NCI-H1048 (cell line): ENCODE data around the gene ME3.

Source experiments
- DNase-seq: peaks from one replicate; lab custom pipeline; 2025; lab: John Stamatoyannopoulos, UW

Gene ME3

DNA sequence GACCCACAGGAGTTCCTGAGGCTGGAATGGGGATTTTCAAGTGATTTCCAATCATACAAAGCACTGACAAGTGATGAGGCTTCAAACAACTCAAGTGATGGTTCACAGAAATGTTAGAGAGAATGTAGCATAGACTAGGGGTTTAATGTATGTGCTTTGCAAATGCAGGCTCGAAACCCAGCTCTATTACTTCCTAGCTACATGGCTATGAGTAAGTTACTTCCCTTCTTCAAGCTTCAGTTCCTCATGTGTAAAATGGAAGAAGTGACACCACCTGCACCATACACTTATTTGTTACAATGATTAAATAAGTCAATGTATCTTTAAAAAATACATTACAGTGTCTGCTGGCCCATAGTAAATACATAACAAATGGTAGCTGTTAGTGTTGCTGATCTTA, 158.0 kb downstream of the ME3 start:
- DNase-seq = no peak

DNA sequence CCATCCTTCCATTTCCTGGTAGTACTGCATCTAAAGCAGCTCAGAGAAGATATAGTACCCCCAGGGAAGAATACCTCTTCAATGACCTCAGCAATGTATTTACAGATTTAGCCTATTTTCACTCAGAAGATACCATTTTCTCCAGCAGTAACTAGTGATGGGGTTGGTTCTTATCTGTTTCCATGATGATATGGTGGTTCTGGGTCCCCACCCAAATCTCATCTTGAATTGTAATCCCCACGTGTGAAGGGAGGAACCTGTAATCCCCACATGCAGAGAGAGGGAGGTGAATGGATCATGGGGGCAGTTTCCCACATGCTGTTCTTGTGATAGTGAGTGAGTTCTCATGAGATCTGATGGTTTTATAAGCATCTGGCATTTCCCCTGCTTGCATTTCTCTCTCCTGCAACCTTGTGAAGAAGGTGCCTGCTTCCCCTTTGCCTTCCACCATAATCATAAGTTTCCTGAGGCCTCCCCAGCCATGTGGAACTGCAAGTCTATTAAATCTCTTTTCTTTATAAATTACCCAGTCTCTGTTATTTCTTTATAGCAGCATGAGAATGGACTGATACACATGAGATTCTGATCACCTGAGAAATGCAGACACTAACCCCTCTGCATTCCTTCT, 158.6 kb downstream of the ME3 start:
- no peak for DNase-seq

DNA sequence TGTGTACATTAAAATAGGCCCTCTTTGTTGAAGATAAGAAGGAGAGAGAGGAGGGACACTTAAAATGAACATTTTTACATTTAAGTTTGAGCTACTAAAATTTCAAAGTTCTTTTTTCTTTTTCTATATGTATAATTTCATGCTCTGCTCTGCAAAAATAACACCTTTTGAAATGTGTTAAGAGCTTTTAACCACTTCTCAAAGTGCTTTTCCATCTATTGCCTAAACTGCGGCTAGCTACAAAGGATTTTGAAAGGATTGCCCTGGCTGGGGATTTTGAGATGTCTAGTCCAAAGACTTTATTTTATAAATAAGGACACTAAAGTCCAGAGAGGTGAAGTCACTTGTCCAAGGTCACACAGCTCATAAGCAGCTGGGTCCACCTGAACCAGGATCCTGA, 159.3 kb downstream of the ME3 start:
- no peak for DNase-seq

DNA sequence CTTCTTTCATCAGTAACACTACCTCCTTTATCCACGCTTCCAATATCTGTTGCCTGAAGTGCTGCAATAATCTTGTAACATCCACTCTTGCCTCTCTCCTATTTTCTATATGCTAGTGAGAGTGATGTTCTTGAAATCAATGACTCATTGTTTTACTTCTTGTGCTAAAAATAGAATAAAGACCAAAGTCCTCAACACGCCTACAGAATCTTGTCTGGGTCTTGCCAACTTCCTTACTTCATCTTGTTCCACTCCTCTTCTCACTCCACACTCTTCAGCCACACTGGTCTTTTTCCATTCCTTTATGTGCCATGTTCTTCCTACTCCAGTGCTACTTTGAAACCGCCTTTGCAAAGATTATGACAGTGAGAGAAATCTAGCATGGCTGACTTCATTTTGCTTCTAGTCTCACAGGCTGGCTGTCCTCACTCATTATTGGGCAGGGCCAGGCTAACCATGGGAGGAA, 161.3 kb downstream of the ME3 start:
- no peak for DNase-seq

GRCh38 chr11:86510674-86511073, 161.7 kb downstream of the ME3 start:
- no peak for DNase-seq

DNA sequence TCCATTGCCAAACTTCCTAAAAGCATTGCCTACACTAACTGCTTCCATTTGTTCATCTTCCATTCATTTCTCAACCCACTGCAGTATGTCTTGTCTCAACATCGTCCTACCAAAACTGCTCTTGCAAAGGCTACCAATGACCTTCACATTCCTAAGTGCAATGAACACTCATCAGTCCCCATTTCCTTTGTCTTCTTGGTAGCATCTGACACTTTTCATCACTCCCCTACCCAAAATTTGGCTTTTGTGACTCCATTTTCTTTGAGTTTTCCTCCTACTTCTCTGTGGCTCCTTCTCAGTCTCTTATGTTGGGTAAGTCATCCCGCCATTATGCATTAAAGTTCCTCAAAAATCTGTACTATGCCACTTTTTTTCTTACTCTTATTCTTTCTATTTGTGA, 162.3 kb downstream of the ME3 start:
- no peak for DNase-seq

DNA sequence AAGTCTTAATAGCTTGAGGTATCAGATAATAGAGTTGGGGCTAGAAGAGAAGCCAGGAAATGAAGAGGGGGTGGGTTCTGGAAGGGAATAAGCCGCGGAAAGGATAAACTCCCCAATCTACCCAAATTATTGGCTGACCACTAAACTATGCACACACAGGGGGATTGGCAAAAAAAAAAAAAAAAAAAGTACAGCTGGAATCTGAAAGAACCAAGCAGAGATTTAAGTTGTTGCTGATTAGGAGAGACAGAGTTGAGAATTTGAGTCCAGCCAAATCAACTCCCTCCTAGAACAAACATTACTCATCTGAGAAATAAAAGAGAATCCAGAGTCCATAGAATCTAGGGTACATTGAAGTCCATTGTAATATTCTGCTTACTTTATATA, 162.8 kb downstream of the ME3 start:
- DNase-seq = no peak

DNA sequence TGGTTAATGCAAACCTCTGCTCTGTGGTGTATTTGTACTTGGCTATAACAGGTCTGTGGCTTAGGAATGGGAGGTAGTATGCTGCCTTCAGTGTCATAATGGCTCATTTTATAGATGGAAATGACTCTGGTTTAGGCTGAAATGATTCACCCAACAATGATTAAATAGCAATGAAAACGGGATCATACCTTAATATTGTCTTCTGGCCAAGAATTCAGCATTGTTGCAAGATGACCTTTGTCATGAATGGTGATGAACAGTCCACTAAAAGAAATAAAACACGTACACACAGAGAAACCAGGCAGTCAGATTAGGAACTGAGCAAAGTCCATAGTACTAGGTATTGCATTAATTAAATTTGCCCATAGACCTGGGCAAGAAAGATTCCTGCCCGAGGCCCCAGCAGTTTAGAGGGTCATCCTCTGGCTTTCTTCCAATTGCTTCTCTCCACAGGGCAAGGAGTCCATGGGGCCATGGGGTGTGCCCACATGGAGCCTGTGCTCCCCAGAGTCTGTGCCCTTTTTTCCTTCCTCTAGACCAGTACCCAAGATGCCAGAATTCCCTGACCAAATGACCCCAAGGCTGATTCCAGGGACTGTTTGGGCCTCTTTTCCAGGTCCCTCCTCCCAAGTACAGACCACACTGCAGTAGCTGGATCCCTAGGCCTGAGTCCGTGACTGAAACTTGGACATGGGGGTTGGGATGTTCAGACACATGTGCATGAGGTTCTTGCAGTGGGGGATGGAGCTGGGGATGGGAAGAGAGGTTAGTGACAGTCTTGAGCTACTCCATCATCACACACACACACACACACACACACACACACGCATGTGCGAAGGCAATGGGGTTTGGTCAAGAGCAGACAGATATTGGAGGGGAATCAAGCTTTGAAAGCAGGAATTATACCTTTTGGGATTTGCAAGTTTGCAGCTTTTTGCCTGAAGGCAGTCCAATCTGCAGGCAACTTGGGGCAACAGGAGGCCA, 163.5 kb downstream of the ME3 start:
- DNase-seq = no peak

GRCh38 chr11:86507249-86507845, 165.1 kb downstream of the ME3 start:
- no peak for DNase-seq

- no peak for DNase-seq
Observed at GRCh38 chr11:86506235-86506634, 166.2 kb downstream of the ME3 start.

DNA sequence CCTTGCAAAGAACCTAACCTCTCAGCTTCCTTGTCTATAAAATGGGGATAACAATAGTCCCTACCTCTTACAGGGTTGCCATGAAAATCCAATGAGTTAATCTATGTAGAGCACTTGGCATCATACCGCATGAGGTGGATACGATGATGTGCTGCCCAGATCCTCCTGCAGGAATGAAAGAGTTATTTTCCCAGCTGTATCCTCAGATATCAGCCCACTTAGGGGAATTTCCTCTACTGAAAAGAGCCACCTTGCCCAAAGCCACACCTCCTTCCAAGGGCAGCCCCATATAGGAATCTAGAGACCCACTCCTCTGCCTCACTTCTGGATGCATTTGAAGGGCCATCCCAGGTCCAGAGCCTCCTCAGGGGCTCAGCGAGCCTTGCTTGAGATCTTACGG, 169.3 kb downstream of the ME3 start:
- no peak for DNase-seq

GRCh38 chr11:86502137-86502642, 170.2 kb downstream of the ME3 start:
- DNase-seq = no peak

GRCh38 chr11:86500500-86501140, 171.8 kb downstream of the ME3 start:
- no peak for DNase-seq

GRCh38 chr11:86499723-86500129, 172.7 kb downstream of the ME3 start:
- no peak for DNase-seq

- DNase-seq = no peak
Observed at GRCh38 chr11:86497836-86498235, 174.6 kb downstream of the ME3 start.

DNA sequence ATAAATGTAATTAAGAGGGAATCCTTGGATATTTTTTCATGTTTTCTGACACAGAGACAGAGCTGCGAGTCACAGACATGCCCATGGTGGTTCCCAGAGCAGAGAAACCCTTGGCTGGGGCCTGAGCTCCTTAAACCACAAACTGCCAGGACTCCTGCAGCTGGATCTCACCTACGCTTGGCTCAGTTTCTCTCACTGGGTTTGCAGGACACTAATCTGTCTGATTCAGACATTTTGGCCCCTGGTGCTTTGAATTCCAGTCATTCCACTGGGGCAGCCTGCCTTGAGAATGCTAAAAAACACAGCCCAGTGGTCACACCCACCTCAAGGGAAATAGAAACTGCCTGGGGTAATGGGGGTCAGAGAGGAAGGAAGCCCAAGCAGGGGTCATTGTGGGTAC, 175.1 kb downstream of the ME3 start:
- no peak for DNase-seq

DNA sequence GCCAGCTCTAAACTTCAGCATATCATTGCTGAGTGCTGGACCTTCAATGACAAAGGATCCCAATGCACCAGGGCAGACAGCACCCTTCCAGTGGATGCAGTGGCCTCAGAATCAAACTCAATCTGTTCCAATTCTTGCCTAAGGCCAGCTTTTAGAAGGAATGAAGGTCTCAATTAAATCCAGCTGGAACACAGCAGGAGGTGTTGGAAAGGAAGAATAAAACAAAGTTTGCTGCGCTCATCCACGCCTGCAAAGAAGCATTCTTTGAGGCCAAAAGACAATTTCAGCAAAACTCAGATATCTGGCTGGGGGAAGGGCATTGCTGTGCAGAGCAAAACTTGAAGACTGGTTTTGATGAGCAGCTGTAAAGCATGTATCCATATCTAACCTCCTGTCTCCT, 177.1 kb downstream of the ME3 start:
- no peak for DNase-seq

DNA sequence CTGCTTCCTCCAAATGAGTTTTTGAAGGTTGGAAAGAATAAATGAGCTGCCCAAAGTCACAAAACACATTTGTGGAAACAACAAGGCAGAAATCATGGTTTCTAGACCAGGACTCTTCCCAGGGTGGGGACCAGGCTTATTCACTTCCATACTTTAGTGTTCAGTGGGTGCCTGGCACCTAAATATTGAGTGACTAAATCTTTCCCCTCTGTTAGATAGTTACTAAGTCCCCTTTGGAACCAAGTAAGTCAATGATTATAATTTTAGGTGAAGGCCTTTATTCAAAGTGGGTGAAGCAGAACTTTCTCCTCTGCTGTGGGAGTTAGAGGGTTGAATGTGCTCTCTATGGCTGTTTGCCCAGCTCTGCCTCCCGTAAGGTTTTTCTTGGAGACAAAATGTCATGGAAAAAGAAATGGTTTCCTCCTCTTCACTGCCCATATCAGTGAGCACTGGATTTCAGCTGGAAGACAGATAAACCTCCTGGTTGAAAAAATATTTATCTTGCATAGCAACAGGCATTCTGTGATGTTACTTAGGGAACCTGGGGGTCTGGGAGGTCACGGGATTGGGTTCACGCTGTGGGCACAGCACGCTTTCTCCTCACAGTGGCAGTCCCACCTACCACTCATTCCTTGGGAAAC, 179.9 kb downstream of the ME3 start:
- DNase-seq = no peak

DNA sequence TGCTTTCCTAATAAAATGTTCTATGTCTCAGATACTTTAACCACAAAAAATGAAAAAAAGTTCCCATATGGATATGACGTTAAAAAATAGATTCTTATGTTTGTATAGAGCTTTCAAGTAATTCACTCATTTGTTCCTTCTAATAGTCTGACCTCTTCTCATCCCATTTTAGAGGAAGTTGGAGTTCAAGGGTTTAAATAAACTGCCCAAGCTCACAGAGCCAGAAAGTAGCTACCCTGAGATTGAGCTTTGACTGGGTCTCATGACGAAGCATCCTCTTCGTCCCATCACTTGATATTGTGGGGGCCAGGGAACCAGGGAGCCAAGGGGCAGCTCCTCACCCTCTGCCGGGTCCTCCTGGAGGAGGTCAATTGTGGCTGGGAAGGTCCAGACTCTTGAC, 181.4 kb downstream of the ME3 start:
- no peak for DNase-seq

GRCh38 chr11:86490582-86490981, 181.8 kb downstream of the ME3 start:
- no peak for DNase-seq

DNA sequence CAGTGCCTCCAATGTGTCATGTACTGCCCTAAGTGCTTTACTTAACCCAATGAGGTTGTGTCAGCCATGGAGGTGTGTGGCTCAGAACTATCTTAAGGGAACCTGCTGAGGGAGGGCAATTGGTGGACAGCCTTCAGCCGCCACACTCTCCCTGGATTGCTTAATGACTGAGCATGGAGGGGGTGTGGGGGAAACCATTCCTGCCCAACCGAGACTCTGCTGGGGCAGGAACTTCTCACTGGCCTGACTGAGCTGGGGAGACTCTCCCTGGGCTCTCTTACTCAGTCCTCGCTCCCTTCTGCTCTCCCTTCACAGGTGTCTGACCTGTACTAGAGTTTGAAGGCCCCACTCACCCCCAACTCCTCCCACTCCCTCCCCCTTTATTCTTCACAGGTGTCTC, 183.0 kb downstream of the ME3 start:
- no peak for DNase-seq

- no peak for DNase-seq
Observed at GRCh38 chr11:86488553-86488952, 183.9 kb downstream of the ME3 start.
